ENCODE data around the gene HRK. TPM values are rescaled to one million over a fixed set of nuclear protein-coding genes. Genes with fewer than 3 reads are reported as not detected.
"Not testable (repeated sequence)": the region's sequence is repeated elsewhere in the genome, so short reads cannot be mapped to it uniquely, and the experiment has no call there.

Gene HRK
- total and polyA plus RNA-seq, 3 experiments from 2014 or later = not detected

- Mint-ChIP-seq H3K9me3 (no peaks in the 10 kb centered on the region), H3K27me3 (peaks cover 0 to 10% of the 10 kb centered on the region in 2 donors), H3K27ac (peak overlapping the region; percentile 98 to 100 (median 98)), H3K36me3 (peaks cover 0 to 6% (median 0%) of the 10 kb centered on the region in 3 donors), H3K4me1 (peaks cover 19 to 26% (median 23%) of the 10 kb centered on the region in 3 donors), H3K4me3 (peak overlapping the region; percentile 90 to 97 (median 94))
- Histone ChIP-seq H3K4me3 (ENCODE audit: low read length) (peak overlapping the region; percentile 98), H3K4me1 (ENCODE audit: insufficient read depth, low read length) (peaks cover 19% of the 10 kb centered on the region), H3K27me3 (ENCODE audit: insufficient read depth, low read length, poor library complexity, severe bottlenecking) (no peaks in the 10 kb centered on the region), H3K36me3 (ENCODE audit: insufficient read depth, low read length) (no peaks in the 10 kb centered on the region), H3K27ac (ENCODE audit: low read depth, low read length) (peak overlapping the region; percentile 95), H3K9me3 (ENCODE audit: low read length) (no peaks in the 10 kb centered on the region)
- ChIA-PET CTCF (interaction anchor here (0.6 kb wide), 1 partner anchor 257 kb away, joined by 3 read pairs; no protein-coding TSS in a partner anchor), POLR2A (no interaction called here)
- DNase-seq = peak; percentile 89 to 94 (median 91)
Observed at GRCh38 chr12:116818948-116819832, 62.1 kb downstream of the HRK start.

- Histone ChIP-seq H3K4me1 (ENCODE audit: insufficient read depth, low read length) (peaks cover 19% of the 10 kb centered on the region), H3K36me3 (ENCODE audit: insufficient read depth, low read length) (no peaks in the 10 kb centered on the region), H3K27ac (ENCODE audit: low read depth, low read length) (peak overlapping the region; percentile 95), H3K9me3 (ENCODE audit: low read length) (no peaks in the 10 kb centered on the region), H3K4me3 (ENCODE audit: low read length) (peak overlapping the region; percentile 98), H3K27me3 (ENCODE audit: insufficient read depth, low read length, poor library complexity, severe bottlenecking) (no peaks in the 10 kb centered on the region)
- DNase-seq = peak in 1 of 5 donors; percentile 7
- POLR2A ChIA-PET = no interaction called here
- Mint-ChIP-seq H3K36me3 (peaks cover 0 to 6% (median 0%) of the 10 kb centered on the region in 3 donors), H3K27me3 (peaks cover 0 to 4% of the 10 kb centered on the region in 2 donors), H3K4me1 (peaks cover 19 to 26% (median 23%) of the 10 kb centered on the region in 3 donors), H3K27ac (peak overlapping the region; percentile 98 to 100 (median 98)), H3K9me3 (no peaks in the 10 kb centered on the region), H3K4me3 (peak overlapping the region; percentile 90 to 97 (median 94))
- CTCF ChIA-PET = no interaction called here
Observed at GRCh38 chr12:116818341-116818856, 62.8 kb downstream of the HRK start.

GRCh38 chr12:116814766-116815165 lies 66.5 kb downstream of the HRK start:
- H3K36me3 ChIP-seq (ENCODE audit: insufficient read depth, low read length); H3K4me3 Mint-ChIP-seq; H3K36me3 Mint-ChIP-seq; DNase-seq; H3K4me3 ChIP-seq (ENCODE audit: low read length); POLR2A ChIA-PET; CTCF ChIA-PET; H3K9me3 ChIP-seq (ENCODE audit: low read length); H3K9me3 Mint-ChIP-seq; H3K27me3 Mint-ChIP-seq; H3K27ac ChIP-seq (ENCODE audit: low read depth, low read length); H3K27me3 ChIP-seq (ENCODE audit: insufficient read depth, low read length, poor library complexity, severe bottlenecking): not testable (repeated sequence)
- peaks cover 14% of the 10 kb centered on the region for H3K4me1 ChIP-seq (ENCODE audit: insufficient read depth, low read length)
- Mint-ChIP-seq H3K4me1 (peaks cover 13 to 17% (median 15%) of the 10 kb centered on the region in 3 donors), H3K27ac (peak overlapping the region in 1 of 8 donors; percentile 58)

GRCh38 chr12:116813271-116814041 lies 67.8 kb downstream of the HRK start:
- no peaks in the 10 kb centered on the region for H3K9me3 Mint-ChIP-seq
- CTCF ChIA-PET = no interaction called here

GRCh38 chr12:116812238-116812637 lies 69.0 kb downstream of the HRK start:
- Mint-ChIP-seq H3K4me3 (no peak overlapping the region), H3K27me3 (peaks cover 0 to 2% of the 10 kb centered on the region in 2 donors), H3K36me3 (no peaks in the 10 kb centered on the region), H3K4me1 (no peaks in the 10 kb centered on the region), H3K27ac (no peak overlapping the region), H3K9me3 (no peaks in the 10 kb centered on the region)
- no peaks in the 10 kb centered on the region for H3K27me3 ChIP-seq (ENCODE audit: insufficient read depth, low read length, poor library complexity, severe bottlenecking)
- ChIA-PET CTCF (no interaction called here), POLR2A (no interaction called here)
- no peaks in the 10 kb centered on the region for H3K36me3 ChIP-seq (ENCODE audit: insufficient read depth, low read length)
- H3K4me1 ChIP-seq (ENCODE audit: insufficient read depth, low read length) = no peaks in the 10 kb centered on the region
- H3K27ac ChIP-seq (ENCODE audit: low read depth, low read length) = no peak overlapping the region
- no peak overlapping the region for H3K4me3 ChIP-seq (ENCODE audit: low read length)
- no peaks in the 10 kb centered on the region for H3K9me3 ChIP-seq (ENCODE audit: low read length)
- no peak for DNase-seq

More at GRCh38 chr12:116813271-116814041, 67.8 kb downstream of the HRK start:
- Histone ChIP-seq H3K27ac (ENCODE audit: low read depth, low read length) (no peak overlapping the region), H3K27me3 (ENCODE audit: insufficient read depth, low read length, poor library complexity, severe bottlenecking) (no peaks in the 10 kb centered on the region), H3K9me3 (ENCODE audit: low read length) (no peaks in the 10 kb centered on the region), H3K4me3 (ENCODE audit: low read length) (no peak overlapping the region), H3K36me3 (ENCODE audit: insufficient read depth, low read length) (no peaks in the 10 kb centered on the region), H3K4me1 (ENCODE audit: insufficient read depth, low read length) (peaks cover 7% of the 10 kb centered on the region)
- Mint-ChIP-seq H3K36me3 (no peaks in the 10 kb centered on the region), H3K4me3 (no peak overlapping the region), H3K27ac (peak overlapping the region in 1 of 8 donors; percentile 15), H3K4me1 (peaks cover 4 to 8% (median 7%) of the 10 kb centered on the region in 3 donors), H3K27me3 (peaks cover 0 to 2% of the 10 kb centered on the region in 2 donors)
- POLR2A ChIA-PET = no interaction called here
- no peak for DNase-seq

- no peaks in the 10 kb centered on the region for H3K9me3 Mint-ChIP-seq
- Histone ChIP-seq H3K4me1 (ENCODE audit: insufficient read depth, low read length) (no peaks in the 10 kb centered on the region), H3K27ac (ENCODE audit: low read depth, low read length) (no peak overlapping the region), H3K36me3 (ENCODE audit: insufficient read depth, low read length) (no peaks in the 10 kb centered on the region), H3K9me3 (ENCODE audit: low read length) (no peaks in the 10 kb centered on the region), H3K27me3 (ENCODE audit: insufficient read depth, low read length, poor library complexity, severe bottlenecking) (no peaks in the 10 kb centered on the region), H3K4me3 (ENCODE audit: low read length) (no peak overlapping the region)
- H3K4me1 Mint-ChIP-seq = no peaks in the 10 kb centered on the region
- no peak for DNase-seq
- peak overlapping the region in 1 of 8 donors; percentile 74 for H3K27ac Mint-ChIP-seq
- ChIA-PET CTCF (no interaction called here), POLR2A (no interaction called here)
- peak overlapping the region in 1 of 7 donors; percentile 62 for H3K4me3 Mint-ChIP-seq
- no peaks in the 10 kb centered on the region for H3K36me3 Mint-ChIP-seq
- H3K27me3 Mint-ChIP-seq = peaks cover 0 to 4% of the 10 kb centered on the region in 2 donors
Observed at GRCh38 chr12:116808113-116809105, 72.8 kb downstream of the HRK start.

GRCh38 chr12:116807546-116807945 lies 73.7 kb downstream of the HRK start:
- no peaks in the 10 kb centered on the region for H3K36me3 Mint-ChIP-seq
- POLR2A ChIA-PET = no interaction called here
- Histone ChIP-seq H3K27ac (ENCODE audit: low read depth, low read length) (no peak overlapping the region), H3K27me3 (ENCODE audit: insufficient read depth, low read length, poor library complexity, severe bottlenecking) (no peaks in the 10 kb centered on the region), H3K36me3 (ENCODE audit: insufficient read depth, low read length) (no peaks in the 10 kb centered on the region), H3K4me1 (ENCODE audit: insufficient read depth, low read length) (no peaks in the 10 kb centered on the region), H3K4me3 (ENCODE audit: low read length) (no peak overlapping the region), H3K9me3 (ENCODE audit: low read length) (no peaks in the 10 kb centered on the region)
- CTCF ChIA-PET = no interaction called here
- no peaks in the 10 kb centered on the region for H3K4me1 Mint-ChIP-seq
- no peak overlapping the region for H3K27ac Mint-ChIP-seq
- H3K9me3 Mint-ChIP-seq = no peaks in the 10 kb centered on the region
- no peak for DNase-seq
- H3K27me3 Mint-ChIP-seq = peaks cover 0 to 4% of the 10 kb centered on the region in 2 donors
- H3K4me3 Mint-ChIP-seq = no peak overlapping the region
